Activated CD4-positive, alpha-beta T cell treated with anti-CD3 and anti-CD28 coated beads, Interleukin-2, amount 10 ng/mL, durations not matched to agents 24 days and 14 days (primary cell): ENCODE measurements around the gene AP1M1. TPM values are rescaled to one million over a fixed set of nuclear protein-coding genes. Genes with fewer than 3 reads are reported as not detected.
A peak's percentile ranks its signal among the peaks of the same experiment; 100 is the strongest.
"Not testable (repeated sequence)": the region's sequence is repeated elsewhere in the genome, so short reads cannot be mapped to it uniquely, and the experiment has no call there.

Source experiments
- DNase-seq: peaks from one replicate; pipeline ENCODE4 v3.0.0; 2022
- H3K27ac Mint-ChIP-seq: one replicate; pipeline ENCODE4 v1.8.0; 2022; ENCODE audit warnings: mild to moderate bottlenecking, mixed read lengths
- H3K27me3 Mint-ChIP-seq: one replicate; pipeline ENCODE4 v1.8.0; 2022; ENCODE audit warnings: mixed read lengths
- H3K36me3 Mint-ChIP-seq: one replicate; pipeline ENCODE4 v1.8.0; 2022; ENCODE audit warnings: low read depth, mild to moderate bottlenecking, mixed read lengths
- H3K4me1 Mint-ChIP-seq: one replicate; pipeline ENCODE4 v1.8.0; 2021; ENCODE audit warnings: mixed read lengths
- H3K4me3 Mint-ChIP-seq: one replicate; pipeline ENCODE4 v1.8.0; 2022; ENCODE audit warnings: mild to moderate bottlenecking, moderate library complexity, mixed read lengths
- H3K9me3 Mint-ChIP-seq: one replicate; pipeline ENCODE4 v1.8.0; 2021; ENCODE audit warnings: mixed read lengths
- intact Hi-C: fragments of 100-400 bp; cut with micrococcal nuclease; formaldehyde crosslinking; loops from one replicate; pipeline ENCODE4 v1.15.1; 2023
- total RNA-seq: library from RNA; stranded (reverse); gene quantifications from 2 replicates; pipeline ENCODE4 v1.2.3, GENCODE V29; 2022

AP1M1 gene
- total RNA-seq, 1 donor from 2014 or later = 111 TPM

GRCh38 chr19:16285079-16285478 lies 87.4 kb downstream of the AP1M1 start:
- DNase-seq, H3K27ac Mint-ChIP-seq, intact Hi-C loops, H3K4me3 Mint-ChIP-seq, H3K36me3 Mint-ChIP-seq, H3K9me3 Mint-ChIP-seq: not testable (repeated sequence)
- H3K27me3 Mint-ChIP-seq = peaks cover 42% of the 10 kb centered on the region
- peaks cover 23% of the 10 kb centered on the region for H3K4me1 Mint-ChIP-seq

GRCh38 chr19:16285769-16286498 lies 88.2 kb downstream of the AP1M1 start:
- intact Hi-C loops = no loop called here

GRCh38 chr19:16288544-16288943 lies 90.8 kb downstream of the AP1M1 start:
- Mint-ChIP-seq H3K36me3 (no peaks in the 10 kb centered on the region), H3K27me3 (peaks cover 39% of the 10 kb centered on the region), H3K4me3 (no peak overlapping the region), H3K9me3 (no peaks in the 10 kb centered on the region), H3K4me1 (peaks cover 14% of the 10 kb centered on the region), H3K27ac (no peak overlapping the region)
- intact Hi-C loops = no loop called here
- DNase-seq = peak; percentile 63

More at GRCh38 chr19:16285769-16286498, 88.2 kb downstream of the AP1M1 start:
- Mint-ChIP-seq H3K27ac (no peak overlapping the region), H3K4me3 (no peak overlapping the region), H3K4me1 (peaks cover 21% of the 10 kb centered on the region), H3K9me3 (no peaks in the 10 kb centered on the region), H3K27me3 (peaks cover 38% of the 10 kb centered on the region), H3K36me3 (no peaks in the 10 kb centered on the region)
- DNase-seq = no peak

- H3K4me1 Mint-ChIP-seq = peaks cover 9% of the 10 kb centered on the region
- H3K36me3 Mint-ChIP-seq = no peaks in the 10 kb centered on the region
- DNase-seq = peak; percentile 66
- H3K9me3 Mint-ChIP-seq = no peaks in the 10 kb centered on the region
- intact Hi-C loops = no loop called here
- no peak overlapping the region for H3K4me3 Mint-ChIP-seq
- H3K27ac Mint-ChIP-seq = no peak overlapping the region
- peaks cover 41% of the 10 kb centered on the region for H3K27me3 Mint-ChIP-seq
Measured at GRCh38 chr19:16289594-16289993, 91.9 kb downstream of the AP1M1 start.

GRCh38 chr19:16290692-16291091 lies 93.0 kb downstream of the AP1M1 start:
- no peak for DNase-seq
- H3K36me3 Mint-ChIP-seq = no peaks in the 10 kb centered on the region
- H3K27ac Mint-ChIP-seq = no peak overlapping the region
- H3K9me3 Mint-ChIP-seq = no peaks in the 10 kb centered on the region
- no peak overlapping the region for H3K4me3 Mint-ChIP-seq
- H3K4me1 Mint-ChIP-seq = peaks cover 8% of the 10 kb centered on the region
- peaks cover 35% of the 10 kb centered on the region for H3K27me3 Mint-ChIP-seq
- intact Hi-C loops = no loop called here

GRCh38 chr19:16293118-16294091 lies 95.7 kb downstream of the AP1M1 start:
- no peak for DNase-seq
- Mint-ChIP-seq H3K4me3 (no peak overlapping the region), H3K27me3 (peaks cover 27% of the 10 kb centered on the region), H3K36me3 (no peaks in the 10 kb centered on the region), H3K9me3 (no peaks in the 10 kb centered on the region), H3K4me1 (peaks cover 3% of the 10 kb centered on the region), H3K27ac (no peak overlapping the region)
- intact Hi-C loops = no loop called here

- H3K36me3 Mint-ChIP-seq = no peaks in the 10 kb centered on the region
- H3K4me3 Mint-ChIP-seq = no peak overlapping the region
- no peak for DNase-seq
- H3K4me1 Mint-ChIP-seq = no peaks in the 10 kb centered on the region
- intact Hi-C loops = no loop called here
- peaks cover 23% of the 10 kb centered on the region for H3K27me3 Mint-ChIP-seq
- H3K27ac Mint-ChIP-seq = no peak overlapping the region
- H3K9me3 Mint-ChIP-seq = no peaks in the 10 kb centered on the region
Measured at GRCh38 chr19:16295057-16295456, 97.3 kb downstream of the AP1M1 start.

Other genes starting within 250 kb of the AP1M1 start
- gene OR10H4, start 248.9 kb upstream of the AP1M1 start, total RNA-seq = not detected in 2 replicates
- gene TPM4, start 121.4 kb upstream of the AP1M1 start, total RNA-seq = 283 and 291 TPM in 2 replicates
- gene RAB8A, start 86.0 kb upstream of the AP1M1 start, total RNA-seq = 227 and 247 TPM in 2 replicates
- gene HSH2D, start 54.2 kb upstream of the AP1M1 start, total RNA-seq = 22.7 and 23.1 TPM in 2 replicates
- not detected in 2 replicates for gene CIB3, start 24.4 kb upstream of the AP1M1 start, total RNA-seq
- gene FAM32A, start 12.5 kb upstream of the AP1M1 start, total RNA-seq = 59.2 and 65.2 TPM in 2 replicates
- gene KLF2, start 126.9 kb downstream of the AP1M1 start, total RNA-seq = 2.2 and 3.7 TPM in 2 replicates